ENCODE results near the gene FAM124A.

- TF ChIP-seq POLR2A (IDR thresholded peaks at IDR 0.05) = no peak
- no peak for TF ChIP-seq CTCF (IDR thresholded peaks at IDR 0.05)
Measured at GRCh38 chr13:51225029-51225428, 2.8 kb downstream of the FAM124A start.
